GM20431 (cell line): ENCODE results near the gene TTC34.
"Not testable (repeated sequence)": the region's sequence is repeated elsewhere in the genome, so short reads cannot be mapped to it uniquely, and the experiment has no call there.

Experiments used
- in situ Hi-C: fragments of 300-500 bp; cut with MseI, MboI; formaldehyde crosslinking; loops from one replicate; pipeline ENCODE4 v1.15.0; 2020; ENCODE audit warnings: low sequenced_read_pairs; ENCODE audit not compliant: unreplicated experiment

The TTC34 gene

DNA sequence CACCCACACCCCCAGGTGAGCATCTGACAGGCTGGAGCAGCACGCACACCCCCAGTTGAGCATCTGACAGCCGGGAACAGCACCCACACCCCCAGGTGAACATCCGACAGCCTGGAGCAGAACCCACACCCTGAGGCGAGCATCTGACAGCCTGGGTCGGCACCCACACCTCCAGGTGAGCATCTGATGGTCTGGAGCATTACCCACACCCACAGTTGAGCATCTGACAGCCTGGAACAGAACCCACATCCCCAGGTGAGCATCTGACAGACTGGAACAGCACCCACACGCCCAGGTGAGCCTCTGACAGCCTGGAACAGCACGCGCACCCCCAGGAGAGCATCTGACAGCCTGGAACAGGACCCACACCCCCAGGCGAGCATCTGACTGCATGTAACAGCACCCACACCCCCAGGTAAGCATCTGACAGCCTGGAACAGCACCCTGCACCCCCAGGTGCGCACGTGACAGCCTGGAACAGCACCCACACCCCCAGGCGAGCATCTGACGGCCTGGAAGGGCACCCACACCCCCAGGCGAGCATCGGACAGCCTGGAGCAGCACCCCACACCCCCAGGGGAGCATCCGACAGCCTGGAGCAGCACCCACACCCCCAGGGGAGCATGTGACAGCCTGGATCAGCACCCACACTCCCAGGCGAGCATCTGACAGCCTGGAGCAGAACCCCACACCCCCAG lies 113.7 kb downstream of the TTC34 start:
- in situ Hi-C loops, result not testable (repeated sequence)

DNA sequence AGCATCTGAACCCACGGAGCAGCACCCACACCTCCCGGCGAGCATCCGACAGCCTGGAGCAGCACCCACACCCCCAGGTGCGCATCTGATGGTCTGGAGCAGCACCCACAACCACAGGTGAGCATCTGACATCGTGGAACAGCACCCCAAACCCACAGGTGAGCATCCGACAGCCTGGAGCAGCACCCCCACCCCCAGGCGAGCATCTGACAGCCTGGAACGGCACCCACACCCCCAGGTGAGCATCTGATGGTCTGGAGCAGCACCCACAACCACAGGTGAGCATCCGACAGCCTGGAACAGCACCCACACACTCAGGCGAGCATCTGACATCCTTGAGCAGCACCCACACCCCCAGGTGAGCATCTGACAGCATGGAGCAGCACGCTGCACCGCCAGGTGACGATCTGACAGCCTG lies 114.3 kb downstream of the TTC34 start:
- in situ Hi-C loops, result not testable (repeated sequence)

DNA sequence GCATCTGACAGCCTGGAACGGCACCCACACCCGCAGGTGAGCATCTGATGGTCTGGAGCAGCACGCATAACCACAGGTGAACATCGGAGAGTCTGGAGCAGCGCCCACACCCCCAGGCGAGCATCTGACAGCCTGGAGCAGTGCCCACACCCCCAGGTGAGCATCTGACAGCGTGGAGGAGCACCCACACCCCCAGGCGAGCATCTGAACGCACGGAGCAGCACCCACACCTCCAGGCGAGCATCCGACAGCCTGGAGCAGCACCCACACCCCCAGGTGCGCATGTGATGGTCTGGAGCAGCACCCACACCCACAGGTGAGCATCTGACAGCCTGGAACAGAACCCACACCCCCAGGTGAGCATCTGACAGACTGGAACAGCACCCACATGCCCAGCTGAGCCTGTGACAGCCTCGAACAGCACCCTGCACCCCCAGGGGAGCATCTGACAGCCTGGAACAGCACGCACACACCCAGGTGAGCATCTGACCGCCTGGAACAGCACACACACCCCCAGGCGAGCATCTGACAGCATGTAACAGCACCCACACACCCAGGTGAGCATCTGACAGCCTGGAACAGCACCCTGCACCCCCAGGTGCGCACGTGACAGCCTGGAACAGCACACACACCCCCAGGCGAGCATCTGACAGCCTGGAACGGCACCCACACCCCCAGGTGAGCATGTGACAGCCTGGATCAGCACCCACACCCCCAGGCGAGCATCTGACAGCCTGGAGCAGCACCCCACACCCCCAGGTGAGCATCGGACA lies 115.2 kb downstream of the TTC34 start:
- in situ Hi-C loops, result not testable (repeated sequence)

DNA sequence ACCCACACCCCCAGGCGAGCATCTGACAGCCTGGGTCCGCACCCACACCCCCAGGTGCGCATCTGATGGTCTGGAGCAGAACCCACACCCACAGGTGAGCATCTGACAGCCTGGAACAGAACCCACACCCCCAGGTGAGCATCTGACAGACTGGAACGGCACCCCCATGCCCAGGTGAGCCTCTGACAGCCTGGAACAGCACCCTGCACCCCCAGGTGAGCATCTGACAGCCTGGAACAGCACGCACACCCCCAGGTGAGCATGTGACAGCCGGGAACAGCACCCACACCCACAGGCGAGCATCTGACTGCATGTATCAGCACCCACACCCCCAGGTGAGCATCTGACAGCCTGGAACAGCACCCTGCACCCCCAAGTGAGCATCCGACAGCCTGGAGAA lies 115.8 kb downstream of the TTC34 start:
- in situ Hi-C loops, result not testable (repeated sequence)

GRCh38 chr1:2684878-2685277 lies 116.6 kb downstream of the TTC34 start:
- in situ Hi-C loops, result not testable (repeated sequence)

DNA sequence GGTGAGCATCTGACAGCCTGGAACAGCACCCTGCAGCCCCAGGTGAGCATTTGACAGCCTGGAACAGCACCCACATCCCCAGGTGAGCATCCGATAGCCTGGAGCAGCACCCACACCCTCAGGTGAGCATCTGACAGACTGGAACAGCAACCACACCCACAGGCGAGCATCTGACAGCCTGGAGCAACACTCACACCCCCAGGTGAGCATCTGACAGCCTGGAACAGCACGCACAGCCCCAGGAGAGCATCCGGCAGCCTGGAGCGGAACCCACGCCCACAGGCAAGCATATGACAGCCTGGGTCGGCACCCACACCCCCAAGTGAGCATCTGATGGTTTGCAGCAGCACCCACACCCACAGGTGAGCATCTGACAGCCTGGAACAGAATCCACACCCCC lies 117.5 kb downstream of the TTC34 start:
- in situ Hi-C loops, result not testable (repeated sequence)

GRCh38 chr1:2683321-2683741 lies 118.2 kb downstream of the TTC34 start:
- in situ Hi-C loops, result not testable (repeated sequence)

DNA sequence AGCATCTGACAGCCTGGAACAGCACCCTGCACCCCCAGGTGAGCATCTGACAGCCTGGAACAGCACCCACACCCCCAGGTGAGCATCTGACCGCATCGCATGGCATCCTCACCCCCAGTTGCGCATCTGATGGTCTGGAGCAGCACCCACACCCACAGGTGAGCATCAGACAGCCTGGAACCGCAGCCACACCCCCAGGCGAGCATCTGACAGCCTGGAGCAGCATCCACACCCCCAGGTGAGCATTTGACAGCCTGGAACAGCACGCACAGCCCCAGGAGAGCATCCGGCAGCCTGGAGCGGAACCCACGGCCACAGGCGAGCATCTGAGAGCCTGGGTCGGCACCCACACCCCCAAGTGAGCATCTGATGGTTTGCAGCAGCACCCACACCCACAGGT lies 118.6 kb downstream of the TTC34 start:
- in situ Hi-C loops, result not testable (repeated sequence)

- in situ Hi-C loops, result not testable (repeated sequence)
Measured at GRCh38 chr1:2676726-2677125, 124.8 kb downstream of the TTC34 start.

DNA sequence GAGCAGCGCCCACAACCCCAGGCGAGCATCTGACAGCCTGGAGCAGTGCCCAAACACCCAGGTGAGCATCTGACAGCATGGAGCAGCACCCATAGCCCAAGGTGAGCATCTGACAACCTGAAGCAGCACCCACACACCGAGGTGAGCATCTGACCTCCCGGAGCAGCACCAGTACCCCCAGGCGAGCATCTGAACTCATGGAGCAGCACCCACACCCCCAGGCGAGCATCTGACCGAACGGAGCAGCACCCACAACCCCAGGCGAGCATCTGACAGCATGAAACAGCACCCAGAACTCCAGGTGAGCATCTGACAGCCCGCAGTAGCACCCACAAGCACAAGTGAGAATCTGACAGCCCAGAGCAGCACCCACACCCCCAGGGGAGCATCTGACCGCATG lies 129.8 kb downstream of the TTC34 start:
- in situ Hi-C loops, result not testable (repeated sequence)

- in situ Hi-C loops, result not testable (repeated sequence)
Measured at GRCh38 chr1:2659806-2660205, 141.7 kb downstream of the TTC34 start.

GRCh38 chr1:2657909-2658308 lies 143.6 kb downstream of the TTC34 start:
- in situ Hi-C loops, result not testable (repeated sequence)

DNA sequence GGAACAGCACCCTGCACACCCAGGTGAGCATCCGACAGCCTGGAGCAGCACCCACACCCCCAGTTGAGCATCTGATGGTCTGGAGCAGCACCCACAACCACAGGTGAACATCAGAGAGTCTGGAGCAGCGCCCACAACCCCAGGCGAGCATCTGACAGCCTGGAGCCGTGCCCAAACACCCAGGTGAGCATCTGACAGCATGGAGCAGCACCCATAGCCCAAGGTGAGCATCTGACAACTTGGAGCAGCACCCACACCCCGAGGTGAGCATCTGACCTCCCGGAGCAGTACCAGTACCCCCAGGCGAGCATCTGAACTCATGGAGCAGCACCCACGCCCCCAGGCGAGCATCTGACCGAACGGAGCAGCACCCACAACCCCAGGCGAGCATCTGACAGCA lies 144.4 kb downstream of the TTC34 start:
- in situ Hi-C loops, result not testable (repeated sequence)

DNA sequence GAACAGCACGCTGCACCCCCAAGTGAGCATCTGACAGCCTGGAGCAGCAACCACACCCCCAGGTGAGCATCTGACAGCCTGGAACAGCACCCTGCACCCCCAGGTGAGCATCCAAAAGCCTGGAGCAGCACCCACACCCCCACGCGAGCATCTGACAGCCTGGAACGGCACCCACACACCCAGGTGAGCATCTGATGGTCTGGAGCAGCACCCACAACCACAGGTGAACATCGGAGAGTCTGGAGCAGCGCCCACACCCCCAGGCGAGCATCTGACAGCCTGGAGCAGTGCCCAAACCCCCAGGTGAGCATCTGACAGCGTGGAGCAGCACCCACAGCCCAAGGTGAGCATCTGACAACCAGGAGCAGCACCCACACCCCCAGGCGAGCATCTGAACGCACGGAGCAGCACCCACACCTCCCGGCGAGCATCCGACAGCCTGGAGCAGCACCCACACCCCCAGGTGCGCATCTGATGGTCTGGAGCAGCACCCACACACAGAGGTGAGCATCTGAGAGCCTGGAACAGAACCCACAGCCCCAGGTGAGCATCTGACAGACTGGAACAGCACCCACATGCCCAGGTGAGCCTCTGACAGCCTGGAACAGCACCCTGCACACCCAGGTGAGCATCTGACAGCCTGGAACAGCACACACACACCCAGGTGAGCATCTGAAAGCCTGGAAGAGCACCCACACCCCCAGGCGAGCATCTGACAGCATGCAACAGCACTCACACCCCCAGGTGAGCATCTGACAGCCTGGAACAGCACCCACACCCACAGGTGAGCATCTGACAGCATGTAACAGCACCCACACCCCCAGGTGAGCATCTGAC lies 145.7 kb downstream of the TTC34 start:
- in situ Hi-C loops, result not testable (repeated sequence)

- in situ Hi-C loops, result not testable (repeated sequence)
Measured at GRCh38 chr1:2654443-2654948, 147.0 kb downstream of the TTC34 start.

DNA sequence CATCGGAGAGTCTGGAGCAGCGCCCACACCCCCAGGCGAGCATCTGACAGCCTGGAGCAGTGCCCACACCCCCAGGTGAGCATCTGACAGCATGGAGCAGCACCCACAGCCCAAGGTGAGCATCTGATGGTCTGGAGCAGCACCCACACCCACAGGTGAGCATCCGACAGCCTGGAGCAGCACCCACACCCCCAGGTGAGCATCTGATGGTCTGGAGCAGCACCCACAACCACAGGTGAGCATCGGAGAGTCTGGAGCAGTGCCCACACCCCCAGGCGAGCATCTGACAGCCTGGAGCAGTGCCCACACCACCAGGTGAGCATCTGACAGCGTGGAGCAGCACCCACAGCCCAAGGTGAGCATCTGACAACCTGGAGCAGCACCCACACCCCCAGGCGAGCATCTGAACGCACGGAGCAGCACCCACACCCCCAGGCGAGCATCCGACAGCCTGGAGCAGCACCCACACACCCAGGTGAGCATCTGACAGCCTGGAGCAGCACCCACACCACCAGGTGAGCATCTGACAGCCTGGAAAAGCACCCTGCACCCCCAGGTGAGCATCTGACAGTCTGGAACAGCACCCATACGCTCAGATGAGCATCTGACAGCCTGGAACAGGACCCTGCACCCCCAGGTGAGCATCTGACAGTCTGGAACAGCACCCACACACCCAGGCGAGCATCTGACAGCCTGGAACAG lies 147.6 kb downstream of the TTC34 start:
- in situ Hi-C loops, result not testable (repeated sequence)

DNA sequence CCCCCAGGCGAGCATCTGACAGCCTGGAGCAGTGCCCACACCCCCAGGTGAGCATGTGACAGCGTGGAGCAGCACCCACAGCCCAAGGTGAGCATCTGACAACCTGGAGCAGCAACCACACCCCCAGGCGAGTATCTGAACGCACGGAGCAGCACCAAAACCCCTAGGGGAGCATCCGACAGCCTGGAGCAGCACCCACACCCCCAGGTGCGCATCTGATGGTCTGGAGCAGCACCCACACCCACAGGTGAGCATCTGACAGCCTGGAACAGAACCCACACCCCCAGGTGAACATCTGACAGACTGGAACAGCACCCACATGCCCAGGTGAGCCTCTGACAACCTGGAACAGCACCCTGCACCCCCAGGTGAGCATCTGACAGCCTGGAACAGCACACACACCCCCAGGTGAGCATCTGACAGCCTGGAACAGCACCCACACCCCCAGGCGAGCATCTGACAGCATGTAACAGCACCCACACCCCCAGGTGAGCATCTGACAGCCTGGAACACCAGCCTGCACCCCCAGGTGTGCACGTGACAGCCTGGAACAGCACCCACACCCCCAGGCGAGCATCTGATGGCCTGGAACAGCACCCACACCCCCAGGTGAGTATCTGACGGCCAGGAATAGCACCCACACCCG lies 148.4 kb downstream of the TTC34 start:
- in situ Hi-C loops, result not testable (repeated sequence)

DNA sequence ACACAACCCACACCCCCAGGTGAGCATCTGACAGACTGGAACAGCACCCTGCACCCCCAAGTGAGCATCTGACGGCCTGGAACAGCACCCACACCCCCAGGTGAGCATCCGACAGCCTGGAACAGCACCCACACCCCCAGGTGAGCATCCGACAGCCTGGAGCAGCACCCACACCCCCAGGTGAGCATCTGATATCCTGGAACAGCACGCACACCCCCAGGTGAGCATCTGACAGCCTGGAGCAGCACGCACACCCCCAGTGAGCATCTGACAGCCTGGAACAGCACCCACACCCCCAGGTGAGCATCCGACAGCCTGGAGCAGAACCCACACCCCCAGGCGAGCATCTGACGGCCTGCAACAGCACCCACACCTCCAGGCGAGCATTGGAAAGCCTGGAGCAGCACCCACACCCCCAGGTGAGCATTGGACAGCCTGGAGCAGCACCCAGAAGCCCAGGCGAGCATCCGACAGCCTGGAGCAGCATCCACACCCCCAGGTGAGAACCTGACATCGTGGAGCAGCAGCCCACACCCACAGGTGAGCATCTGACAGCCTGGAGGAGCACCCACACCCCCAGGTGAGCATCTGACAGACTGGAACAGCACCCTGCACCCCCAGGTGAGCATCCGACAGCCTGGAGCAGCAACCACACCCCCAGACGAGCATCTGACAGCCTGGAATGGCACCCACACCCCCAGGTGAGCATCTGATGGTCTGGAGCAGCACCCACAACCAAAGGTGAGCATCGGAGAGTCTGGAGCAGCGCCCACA lies 149.2 kb downstream of the TTC34 start:
- in situ Hi-C loops, result not testable (repeated sequence)
